22Rv1 (cell line): ENCODE results near the gene NODAL.
"Not testable (repeated sequence)": the region's sequence is repeated elsewhere in the genome, so short reads cannot be mapped to it uniquely, and the experiment has no call there.

Experiments used
- CTCF ChIP-seq: fragments of 450-650 bp; IDR thresholded peaks from 2 replicates; pipeline ENCODE4 v1.5.1; 2017; ENCODE audit warnings: mild to moderate bottlenecking
- ZFX ChIP-seq: fragments of 450-650 bp; IDR thresholded peaks from 2 replicates; pipeline ENCODE4 v1.6.1; 2017; ENCODE audit warnings: antibody characterized with exemption, borderline replicate concordance

GRCh38 chr10:70483872-70484271 lies 42.4 kb upstream of the NODAL start:
- TF ChIP-seq CTCF, ZFX: not testable (repeated sequence)
